ENCODE results near the gene ALDH1L1.

Gene ALDH1L1

GRCh38 chr3:126170073-126170777, 10.2 kb downstream of the ALDH1L1 start:
- Histone ChIP-seq H4K8ac (ENCODE audit: low read depth, low read length) (no peak overlapping the region), H2AK5ac (ENCODE audit: low read length) (no peak overlapping the region), H4K91ac (ENCODE audit: low read depth, low read length) (no peak overlapping the region), H3K4me2 (ENCODE audit: low read length) (no peak overlapping the region), H4K12ac (ENCODE audit: low read depth, low read length) (no peak overlapping the region), H3K79me2 (ENCODE audit: control insufficient read depth, insufficient read depth, low read length, poor library complexity) (no peaks in the 10 kb centered on the region), H2BK5ac (ENCODE audit: low read depth, low read length, poor library complexity) (no peak overlapping the region), H3K36me3 (ENCODE audit: control insufficient read depth in 1 of 2, insufficient read depth in 2 of 2, low read length in 2 of 2) (no peaks in the 10 kb centered on the region), H3K9ac (ENCODE audit: low read length) (no peak overlapping the region), H2AFZ (ENCODE audit: insufficient read depth, low read length, poor library complexity) (no peak overlapping the region), H2BK120ac (ENCODE audit: insufficient read depth, low read length, poor library complexity) (no peak overlapping the region), H3K27me3 (ENCODE audit: insufficient read depth, low read length) (no peaks in the 10 kb centered on the region), H3K9me3 (ENCODE audit: insufficient read depth, low read depth, low read length) (no peaks in the 10 kb centered on the region), H3K23ac (ENCODE audit: low read length) (no peak overlapping the region), H3K4me1 (ENCODE audit: control insufficient read depth in 1 of 2, insufficient read depth in 2 of 2, low read length in 2 of 2) (no peaks in the 10 kb centered on the region), H3K18ac (ENCODE audit: low read length) (no peak overlapping the region), H3K14ac (ENCODE audit: low read length) (no peak overlapping the region), H3K79me1 (ENCODE audit: low read length) (no peaks in the 10 kb centered on the region), H3K4ac (ENCODE audit: low read depth, low read length) (no peak overlapping the region), H2BK12ac (ENCODE audit: low read length) (no peak overlapping the region), H3K27ac (ENCODE audit: low read depth, low read length) (no peak overlapping the region), H3K4me3 (ENCODE audit: low read depth, low read length) (no peak overlapping the region)
- no peak for DNase-seq
- WGBS (ENCODE audit: extremely low coverage, insufficient coverage, insufficient read length), result no CpG with 5 or more reads among the region's 8 CpGs

- H3K4me3 ChIP-seq (ENCODE audit: low read depth, low read length), result no peak overlapping the region
- no peak overlapping the region for H3K23ac ChIP-seq (ENCODE audit: low read length)
- no peak overlapping the region for H2BK120ac ChIP-seq (ENCODE audit: insufficient read depth, low read length, poor library complexity)
- no peaks in the 10 kb centered on the region for H3K4me1 ChIP-seq (ENCODE audit: control insufficient read depth in 1 of 2, insufficient read depth in 2 of 2, low read length in 2 of 2)
- no peaks in the 10 kb centered on the region for H3K79me2 ChIP-seq (ENCODE audit: control insufficient read depth, insufficient read depth, low read length, poor library complexity)
- H3K9ac ChIP-seq (ENCODE audit: low read length), result no peak overlapping the region
- H3K4ac ChIP-seq (ENCODE audit: low read depth, low read length), result no peak overlapping the region
- no peak for DNase-seq
- H4K12ac ChIP-seq (ENCODE audit: low read depth, low read length), result no peak overlapping the region
- no peaks in the 10 kb centered on the region for H3K27me3 ChIP-seq (ENCODE audit: insufficient read depth, low read length)
- no peak overlapping the region for H2BK5ac ChIP-seq (ENCODE audit: low read depth, low read length, poor library complexity)
- no peak overlapping the region for H3K18ac ChIP-seq (ENCODE audit: low read length)
- no peak overlapping the region for H2BK12ac ChIP-seq (ENCODE audit: low read length)
- no peak overlapping the region for H4K8ac ChIP-seq (ENCODE audit: low read depth, low read length)
- H3K79me1 ChIP-seq (ENCODE audit: low read length), result no peaks in the 10 kb centered on the region
- no peaks in the 10 kb centered on the region for H3K36me3 ChIP-seq (ENCODE audit: control insufficient read depth in 1 of 2, insufficient read depth in 2 of 2, low read length in 2 of 2)
- no peak overlapping the region for H3K14ac ChIP-seq (ENCODE audit: low read length)
- H3K4me2 ChIP-seq (ENCODE audit: low read length), result no peak overlapping the region
- no peaks in the 10 kb centered on the region for H3K9me3 ChIP-seq (ENCODE audit: insufficient read depth, low read depth, low read length)
- no peak overlapping the region for H2AFZ ChIP-seq (ENCODE audit: insufficient read depth, low read length, poor library complexity)
- no peak overlapping the region for H2AK5ac ChIP-seq (ENCODE audit: low read length)
- WGBS (ENCODE audit: extremely low coverage, insufficient coverage, insufficient read length), result no CpG with 5 or more reads among the region's 4 CpGs
- no peak overlapping the region for H3K27ac ChIP-seq (ENCODE audit: low read depth, low read length)
- H4K91ac ChIP-seq (ENCODE audit: low read depth, low read length), result no peak overlapping the region
These were observed 12.8 kb downstream of the ALDH1L1 start for GRCh38 chr3:126167566-126167965.

- Histone ChIP-seq H2AFZ (ENCODE audit: insufficient read depth, low read length, poor library complexity) (no peak overlapping the region), H3K79me1 (ENCODE audit: low read length) (no peaks in the 10 kb centered on the region), H3K27me3 (ENCODE audit: insufficient read depth, low read length) (no peaks in the 10 kb centered on the region), H3K4me3 (ENCODE audit: low read depth, low read length) (no peak overlapping the region), H2AK5ac (ENCODE audit: low read length) (no peak overlapping the region), H2BK12ac (ENCODE audit: low read length) (no peak overlapping the region), H3K14ac (ENCODE audit: low read length) (no peak overlapping the region), H3K9ac (ENCODE audit: low read length) (no peak overlapping the region), H4K91ac (ENCODE audit: low read depth, low read length) (no peak overlapping the region), H3K4ac (ENCODE audit: low read depth, low read length) (no peak overlapping the region), H3K4me2 (ENCODE audit: low read length) (peak overlapping the region; percentile 23), H2BK120ac (ENCODE audit: insufficient read depth, low read length, poor library complexity) (no peak overlapping the region), H3K4me1 (ENCODE audit: control insufficient read depth in 1 of 2, insufficient read depth in 2 of 2, low read length in 2 of 2) (no peaks in the 10 kb centered on the region), H4K12ac (ENCODE audit: low read depth, low read length) (no peak overlapping the region), H3K23ac (ENCODE audit: low read length) (no peak overlapping the region), H4K8ac (ENCODE audit: low read depth, low read length) (no peak overlapping the region), H2BK5ac (ENCODE audit: low read depth, low read length, poor library complexity) (no peak overlapping the region), H3K27ac (ENCODE audit: low read depth, low read length) (no peak overlapping the region), H3K36me3 (ENCODE audit: control insufficient read depth in 1 of 2, insufficient read depth in 2 of 2, low read length in 2 of 2) (no peaks in the 10 kb centered on the region), H3K9me3 (ENCODE audit: insufficient read depth, low read depth, low read length) (no peaks in the 10 kb centered on the region), H3K18ac (ENCODE audit: low read length) (no peak overlapping the region), H3K79me2 (ENCODE audit: control insufficient read depth, insufficient read depth, low read length, poor library complexity) (no peaks in the 10 kb centered on the region)
- WGBS (ENCODE audit: extremely low coverage, insufficient coverage, insufficient read length), result no CpG with 5 or more reads among the region's 6 CpGs
- DNase-seq, result no peak
These were observed 14.4 kb downstream of the ALDH1L1 start for GRCh38 chr3:126166009-126166408.

- H3K4ac ChIP-seq (ENCODE audit: low read depth, low read length), result no peak overlapping the region
- H2BK120ac ChIP-seq (ENCODE audit: insufficient read depth, low read length, poor library complexity), result no peak overlapping the region
- H3K9ac ChIP-seq (ENCODE audit: low read length), result no peak overlapping the region
- H2BK5ac ChIP-seq (ENCODE audit: low read depth, low read length, poor library complexity), result no peak overlapping the region
- no peaks in the 10 kb centered on the region for H3K79me1 ChIP-seq (ENCODE audit: low read length)
- H3K4me1 ChIP-seq (ENCODE audit: control insufficient read depth in 1 of 2, insufficient read depth in 2 of 2, low read length in 2 of 2), result peaks cover 0 to 2% of the 10 kb centered on the region in 2 experiments
- H3K14ac ChIP-seq (ENCODE audit: low read length), result no peak overlapping the region
- no peak overlapping the region for H2AK5ac ChIP-seq (ENCODE audit: low read length)
- H3K23ac ChIP-seq (ENCODE audit: low read length), result no peak overlapping the region
- no peaks in the 10 kb centered on the region for H3K27me3 ChIP-seq (ENCODE audit: insufficient read depth, low read length)
- WGBS (ENCODE audit: extremely low coverage, insufficient coverage, insufficient read length), result no CpG with 5 or more reads among the region's 5 CpGs
- no peak for DNase-seq
- H3K4me3 ChIP-seq (ENCODE audit: low read depth, low read length), result no peak overlapping the region
- no peak overlapping the region for H4K8ac ChIP-seq (ENCODE audit: low read depth, low read length)
- no peaks in the 10 kb centered on the region for H3K36me3 ChIP-seq (ENCODE audit: control insufficient read depth in 1 of 2, insufficient read depth in 2 of 2, low read length in 2 of 2)
- H4K12ac ChIP-seq (ENCODE audit: low read depth, low read length), result no peak overlapping the region
- H2AFZ ChIP-seq (ENCODE audit: insufficient read depth, low read length, poor library complexity), result no peak overlapping the region
- peaks cover 2% of the 10 kb centered on the region for H3K9me3 ChIP-seq (ENCODE audit: insufficient read depth, low read depth, low read length)
- H4K91ac ChIP-seq (ENCODE audit: low read depth, low read length), result no peak overlapping the region
- H2BK12ac ChIP-seq (ENCODE audit: low read length), result no peak overlapping the region
- no peak overlapping the region for H3K4me2 ChIP-seq (ENCODE audit: low read length)
- H3K79me2 ChIP-seq (ENCODE audit: control insufficient read depth, insufficient read depth, low read length, poor library complexity), result no peaks in the 10 kb centered on the region
- no peak overlapping the region for H3K18ac ChIP-seq (ENCODE audit: low read length)
- H3K27ac ChIP-seq (ENCODE audit: low read depth, low read length), result no peak overlapping the region
These were observed 19.1 kb downstream of the ALDH1L1 start for GRCh38 chr3:126161309-126161708.
